Effector CD4-positive, alpha-beta T cell (primary cell): Measurements from ENCODE around the gene ZNF592.
A peak's percentile ranks its signal among the peaks of the same experiment; 100 is the strongest.
"Not testable (repeated sequence)": the region's sequence is repeated elsewhere in the genome, so short reads cannot be mapped to it uniquely, and the experiment has no call there.

Experiments used
- DNase-seq: peaks from one replicate; pipeline ENCODE4 v3.0.0-alpha.2; 2020

The ZNF592 gene

GRCh38 chr15:84749111-84749991 is 959 bp downstream of the ZNF592 start:
- peak; percentile 20 for DNase-seq

DNA sequence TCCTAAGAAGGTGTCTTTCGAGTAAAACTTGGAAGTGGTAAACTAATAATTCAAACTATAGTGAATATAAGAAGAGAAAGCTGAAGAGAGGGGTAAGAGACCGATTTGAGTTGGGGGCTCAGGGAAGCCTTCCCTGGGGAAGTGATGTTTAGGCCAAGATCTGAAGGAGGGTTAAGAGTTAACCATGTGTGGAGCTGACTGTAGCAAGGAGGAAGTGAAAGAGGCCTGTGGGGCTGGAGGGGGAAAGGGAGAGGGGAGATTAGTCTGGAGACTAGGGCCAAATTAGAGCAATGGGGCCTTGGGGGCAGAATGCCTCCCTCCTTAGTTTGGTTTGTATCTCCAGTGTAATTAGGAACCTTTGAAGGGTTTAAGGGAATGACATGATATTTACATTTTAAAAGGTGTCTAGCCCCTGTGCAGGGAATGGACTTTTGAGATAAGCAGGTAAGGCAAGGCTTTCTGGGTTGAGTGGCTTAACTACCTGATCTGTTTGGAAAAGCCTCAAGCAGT is 2.2 kb downstream of the ZNF592 start:
- DNase-seq: no peak

DNA sequence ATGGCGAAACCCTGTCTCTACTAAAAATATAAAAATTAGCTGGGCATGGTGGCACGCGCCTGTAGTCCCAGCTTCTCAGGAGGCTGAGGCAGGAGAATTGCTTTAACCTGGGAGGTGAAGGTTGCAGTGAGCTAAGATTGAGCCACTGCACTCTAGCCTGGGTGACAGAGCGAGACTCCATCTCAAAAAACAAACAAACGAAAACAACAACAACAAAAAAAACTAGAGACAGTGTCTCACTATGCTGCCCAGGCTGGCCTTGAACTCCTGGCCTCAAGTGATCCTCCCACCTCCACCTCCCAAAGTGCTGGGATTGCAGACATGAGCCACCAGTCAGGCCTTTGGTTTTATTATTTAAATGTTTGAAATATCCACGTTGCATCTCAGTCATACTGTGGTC is 3.3 kb downstream of the ZNF592 start:
- DNase-seq: not testable (repeated sequence)

DNA sequence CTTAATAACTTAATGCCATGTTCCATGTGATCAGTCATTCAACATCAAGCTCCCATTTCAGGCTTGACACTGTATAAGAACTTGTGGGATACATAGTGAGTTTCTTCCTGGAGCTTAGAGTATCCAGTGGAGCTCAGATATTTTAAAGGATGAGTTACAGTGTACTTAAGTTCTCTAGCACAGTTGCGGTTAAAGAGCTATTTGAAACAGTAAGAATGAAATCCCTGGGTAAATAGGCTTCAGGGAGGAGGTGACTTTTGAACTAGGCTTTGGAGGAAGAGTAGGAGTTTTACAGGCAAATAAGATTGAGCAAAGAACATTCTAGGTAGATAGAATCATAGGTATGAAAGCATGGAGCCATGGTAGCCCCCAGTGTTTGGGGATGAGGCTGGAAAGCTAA is 3.8 kb downstream of the ZNF592 start:
- no peak for DNase-seq

DNA sequence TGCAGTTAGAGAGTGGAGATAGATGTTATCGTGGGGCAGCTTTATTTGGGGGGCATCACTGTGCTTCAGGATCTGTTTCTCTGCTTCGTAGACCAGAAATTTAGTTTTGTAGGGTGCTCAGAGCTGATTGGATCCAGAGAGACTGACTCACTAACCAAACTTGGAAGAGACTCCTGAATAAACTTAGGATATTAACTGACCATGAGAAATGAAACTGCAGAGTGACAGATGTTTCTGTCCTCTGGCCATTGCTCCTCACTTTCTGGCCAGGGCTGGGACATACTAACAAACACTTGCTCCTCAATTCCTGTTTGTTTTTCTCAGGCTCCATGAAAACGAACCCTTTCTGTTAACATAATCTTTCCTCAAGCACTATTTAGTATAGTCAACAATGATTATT is 4.3 kb downstream of the ZNF592 start:
- no peak for DNase-seq

GRCh38 chr15:84754889-84755288 is 6.5 kb downstream of the ZNF592 start:
- not testable (repeated sequence) for DNase-seq

DNA sequence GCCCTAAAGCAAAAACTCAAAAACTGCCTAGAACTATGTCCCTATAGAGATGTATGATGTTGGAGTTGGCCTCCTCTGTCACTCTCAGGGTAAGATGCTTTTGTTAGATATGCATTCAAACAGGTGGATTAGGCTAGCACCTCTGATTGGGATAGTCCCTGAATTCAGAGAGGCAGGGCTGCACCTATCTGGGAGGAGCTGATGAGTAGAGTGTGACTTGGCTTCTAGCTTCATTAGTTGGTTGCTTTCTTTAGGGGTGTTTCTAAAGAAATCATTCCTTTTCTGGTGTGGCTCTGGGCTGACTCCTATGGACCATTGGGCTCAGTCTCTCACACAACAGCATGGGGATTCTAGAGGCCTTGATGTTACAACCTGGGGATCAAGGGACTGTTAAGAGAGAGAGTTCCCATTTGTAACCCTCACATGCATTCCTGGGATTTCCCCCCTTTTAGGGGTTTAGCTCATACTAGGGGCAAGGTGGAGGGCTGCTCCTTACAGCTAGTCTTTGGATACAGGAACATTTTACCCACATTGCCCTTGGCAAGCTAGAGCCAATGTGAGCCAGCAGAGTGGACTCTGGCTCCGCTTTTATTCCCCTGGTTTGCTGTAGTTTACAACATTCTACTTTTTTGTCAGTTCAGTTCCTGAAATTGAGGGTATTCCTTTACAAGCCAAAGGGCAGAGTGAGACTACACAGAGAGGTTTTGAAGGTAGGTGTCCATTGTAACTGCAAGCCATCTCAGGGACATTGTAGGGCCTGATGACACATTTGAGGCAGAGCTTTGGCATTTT is 7.5 kb downstream of the ZNF592 start:
- no peak for DNase-seq

DNA sequence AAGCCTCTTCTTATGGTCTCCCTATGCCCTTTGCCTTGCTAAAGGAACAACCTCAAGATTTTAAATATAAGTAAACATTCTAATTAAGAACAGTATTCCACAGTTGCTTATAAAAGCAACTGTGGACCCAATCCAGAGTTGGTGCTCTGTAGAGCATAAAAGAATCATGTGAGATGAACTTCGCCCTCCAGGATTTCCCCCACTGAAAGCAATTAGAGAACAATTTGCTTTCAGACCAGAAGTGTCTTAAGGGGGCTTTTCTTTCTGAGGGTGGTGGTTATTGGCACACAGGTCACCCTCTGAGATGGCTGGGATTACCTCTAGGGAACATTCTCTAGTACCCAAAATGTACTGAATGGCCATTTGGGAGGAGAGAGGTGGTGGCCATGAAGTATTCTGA is 10.6 kb downstream of the ZNF592 start:
- no peak for DNase-seq

GRCh38 chr15:84760219-84760618 is 11.8 kb downstream of the ZNF592 start:
- DNase-seq: no peak

DNA sequence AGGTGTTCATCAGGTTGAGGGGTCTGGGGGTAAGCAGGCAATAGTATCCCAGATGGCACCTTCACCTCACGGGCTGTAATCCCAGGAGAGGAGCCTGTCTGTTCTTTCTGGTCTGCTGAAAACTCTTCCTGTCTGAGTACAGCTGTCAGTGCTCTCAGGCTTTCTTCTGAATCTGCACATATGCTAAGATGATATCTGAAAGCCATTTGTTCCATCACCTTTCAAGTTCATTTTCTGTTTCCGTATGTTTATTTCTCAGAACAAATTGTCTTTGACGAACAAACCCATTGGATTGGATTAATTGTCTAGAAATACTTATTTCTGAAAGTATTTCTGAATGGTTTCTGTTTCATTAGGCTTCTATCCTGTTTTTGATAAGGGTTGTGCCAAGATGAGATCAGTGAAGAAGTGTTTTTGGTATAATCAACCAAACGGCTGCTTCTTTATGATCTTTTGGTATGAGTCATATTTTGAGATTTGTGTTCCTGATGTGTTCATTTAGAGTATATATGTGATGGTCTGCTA is 13.3 kb downstream of the ZNF592 start:
- no peak for DNase-seq

DNA sequence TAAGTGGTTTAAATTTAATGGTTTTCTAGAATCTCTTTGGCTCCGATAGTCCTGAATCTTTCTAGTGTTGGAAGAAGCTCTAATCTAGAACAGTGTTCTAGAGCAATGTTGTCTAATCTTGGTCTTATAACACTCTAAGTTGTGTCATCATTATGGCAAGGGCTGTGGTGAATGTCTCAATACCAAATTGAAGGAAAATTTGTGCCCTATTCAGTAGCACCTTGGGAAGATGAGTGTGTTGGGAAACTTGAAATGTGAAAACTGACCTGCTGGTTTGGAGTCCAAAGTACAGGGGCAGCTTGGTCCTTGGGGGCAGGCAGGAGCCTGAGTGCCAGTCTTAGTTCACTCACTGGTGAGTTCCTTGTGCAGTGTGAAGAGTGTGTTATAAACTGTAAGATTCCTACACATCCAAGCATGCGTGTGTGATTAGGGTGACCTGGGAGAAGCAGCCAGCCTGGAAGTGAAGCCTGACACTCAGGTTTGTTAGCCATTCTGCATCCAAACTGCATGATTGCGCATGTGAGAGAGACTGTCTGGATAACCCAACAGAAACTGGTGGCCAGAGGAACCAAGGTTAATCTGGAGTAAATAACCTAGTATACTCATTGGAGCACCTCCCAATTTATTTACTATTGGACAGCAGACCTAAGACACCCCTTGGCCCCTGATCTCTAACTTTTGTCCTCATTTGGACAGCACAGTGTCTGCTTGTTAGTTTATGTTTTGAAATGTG is 14.6 kb downstream of the ZNF592 start:
- DNase-seq: no peak

DNA sequence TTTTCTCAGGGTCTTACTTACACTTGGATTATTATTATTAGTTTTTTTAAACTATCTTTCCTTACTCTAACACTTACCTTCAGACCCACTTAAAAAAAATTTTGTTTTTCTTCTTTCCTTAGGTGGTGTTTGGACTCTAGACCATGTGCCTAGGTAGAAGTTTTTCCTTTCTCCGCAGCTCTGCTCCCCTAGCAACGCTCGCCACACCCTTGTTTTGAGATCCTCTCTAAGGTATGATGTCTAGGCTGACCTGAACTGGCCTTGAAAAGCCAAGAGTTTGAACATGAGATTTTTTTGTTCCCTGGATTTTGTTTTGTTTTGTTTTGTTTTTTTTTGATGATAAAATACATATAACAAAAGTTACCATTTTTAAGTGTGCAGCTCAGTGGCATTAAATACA is 16.2 kb downstream of the ZNF592 start:
- no peak for DNase-seq

GRCh38 chr15:84764989-84765388 is 16.6 kb downstream of the ZNF592 start:
- DNase-seq: no peak

GRCh38 chr15:84765675-84766074 is 17.3 kb downstream of the ZNF592 start:
- DNase-seq: no peak

DNA sequence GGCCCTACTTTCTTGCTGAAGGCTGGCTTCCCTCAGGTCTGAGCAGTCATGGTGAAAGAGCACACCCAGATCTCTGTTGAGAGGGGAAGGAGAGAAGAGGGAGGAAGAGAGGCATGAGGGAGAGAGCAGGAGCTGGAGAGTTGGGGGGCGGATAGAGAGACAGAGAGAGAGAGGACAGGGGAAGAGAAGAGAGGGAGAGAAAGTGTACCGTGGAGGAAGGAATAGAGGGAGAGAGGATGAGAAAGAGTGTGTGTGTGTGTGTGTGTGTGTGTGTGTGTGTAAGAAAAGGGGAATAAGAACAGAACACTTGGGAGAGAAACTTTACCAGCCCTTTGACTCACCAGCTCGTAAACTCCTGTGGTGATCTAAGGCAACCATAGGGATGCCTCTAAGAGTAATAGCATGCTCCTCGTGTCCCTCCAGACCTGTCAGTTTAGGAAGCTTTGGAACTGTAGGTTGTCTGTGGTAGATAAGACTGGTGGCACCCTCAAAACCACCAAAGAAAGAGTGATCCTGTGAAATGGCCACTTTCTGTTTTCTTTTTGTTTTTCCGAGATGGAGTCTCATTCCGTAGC is 18.2 kb downstream of the ZNF592 start:
- no peak for DNase-seq

DNA sequence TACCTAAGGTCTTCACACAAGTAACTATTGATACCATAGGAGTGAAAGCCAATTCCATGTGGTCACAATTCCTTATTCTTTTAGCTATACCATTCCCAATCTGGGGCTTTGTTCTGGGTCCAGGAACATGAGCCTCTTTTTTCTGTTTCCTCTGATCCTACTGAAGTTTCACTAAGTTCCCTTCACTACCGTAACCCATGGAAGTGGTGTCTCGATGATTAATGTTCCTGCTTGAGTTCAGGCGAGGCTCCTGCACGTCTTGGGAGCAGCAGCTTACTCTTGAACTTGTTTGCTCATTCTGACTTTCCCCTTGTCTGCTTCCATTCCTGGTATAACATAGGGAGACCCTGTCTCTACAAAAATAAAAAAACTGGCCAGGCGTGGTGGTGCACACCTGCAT is 23.6 kb downstream of the ZNF592 start:
- no peak for DNase-seq

GRCh38 chr15:84772467-84772866 is 24.1 kb downstream of the ZNF592 start:
- DNase-seq: no peak

GRCh38 chr15:84773716-84774115 is 25.3 kb downstream of the ZNF592 start:
- no peak for DNase-seq

GRCh38 chr15:84775867-84776449 is 27.6 kb downstream of the ZNF592 start:
- DNase-seq: no peak

DNA sequence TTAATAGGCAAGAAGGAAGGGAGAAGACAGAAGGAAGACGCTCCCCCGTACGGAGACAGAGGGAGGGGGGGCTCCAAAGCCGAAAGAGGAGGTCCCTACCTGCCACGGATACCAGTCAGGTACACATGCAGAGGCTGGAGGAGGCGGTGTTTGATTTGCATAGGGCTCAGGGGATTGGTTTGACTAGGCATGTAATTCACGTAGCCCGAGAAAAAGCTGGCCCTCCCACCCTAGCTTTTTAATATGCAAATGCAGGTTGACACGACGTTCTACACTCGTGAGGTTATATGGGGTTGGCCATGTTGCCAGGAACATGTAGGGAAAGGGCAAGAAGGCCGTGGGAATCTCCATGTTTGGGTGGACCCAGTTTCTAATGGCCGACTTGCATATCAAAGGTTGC is 29.8 kb downstream of the ZNF592 start:
- no peak for DNase-seq

GRCh38 chr15:84780492-84780891 is 32.1 kb downstream of the ZNF592 start:
- no peak for DNase-seq

DNA sequence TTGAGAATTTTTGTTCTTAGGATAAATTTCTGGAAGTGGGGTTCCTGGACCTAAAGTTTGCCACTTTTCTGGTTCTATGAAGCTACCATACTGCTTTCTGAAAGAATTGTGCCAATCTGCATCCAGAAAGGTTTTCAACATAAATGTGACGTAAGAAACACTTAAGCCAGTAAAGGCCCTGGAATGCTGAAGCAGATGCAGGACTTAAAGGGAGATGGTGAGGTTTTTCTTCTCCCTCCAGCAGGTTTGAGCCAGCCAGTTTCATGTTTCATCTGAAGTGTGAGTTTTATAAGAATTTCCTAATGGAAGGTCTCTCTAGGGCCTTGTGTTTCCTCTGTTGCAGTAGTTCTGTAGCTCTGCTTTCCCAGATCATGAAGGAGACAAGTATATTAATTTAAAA is 33.1 kb downstream of the ZNF592 start:
- DNase-seq: no peak
